H9 (cell line): Measurements from ENCODE around the gene BTBD18. TPM values are rescaled to one million over a fixed set of nuclear protein-coding genes. Genes with fewer than 3 reads are reported as not detected.
A peak's percentile ranks its signal among the peaks of the same experiment; 100 is the strongest.

ENCODE experiments used
- DNase-seq: peaks from one replicate; pipeline ENCODE4 v3.0.0-alpha.2; 2017
- H2AFZ ChIP-seq: one replicate; pipeline ENCODE4 v1.6.1; 2013; ENCODE audit warnings: mild to moderate bottlenecking, low read length, control low read depth, moderate library complexity
- H2AK5ac ChIP-seq: 2 replicates; pipeline ENCODE4 v1.6.1; 2013; ENCODE audit warnings: low read length, control low read depth, mixed read lengths; ENCODE audit not compliant: insufficient read length
- H2BK120ac ChIP-seq: one replicate; pipeline ENCODE4 v1.6.1; 2013; ENCODE audit warnings: low read depth, mild to moderate bottlenecking, low read length, control low read depth, inconsistent platforms; ENCODE audit not compliant: poor library complexity, severe bottlenecking
- H2BK12ac ChIP-seq: 2 replicates; pipeline ENCODE4 v1.6.1; 2013; ENCODE audit warnings: low read length, control low read depth, mixed read lengths, low read depth; ENCODE audit not compliant: insufficient read length
- H2BK15ac ChIP-seq: 2 replicates; pipeline ENCODE4 v1.6.1; 2013; ENCODE audit warnings: low read depth, low read length, control low read depth
- H2BK20ac ChIP-seq: one replicate; pipeline ENCODE4 v1.6.1; 2013; ENCODE audit warnings: low read depth, mild to moderate bottlenecking, low read length, control low read depth, inconsistent platforms; ENCODE audit not compliant: poor library complexity, severe bottlenecking
- H2BK5ac ChIP-seq: 2 replicates; pipeline ENCODE4 v1.6.1; 2013; ENCODE audit warnings: low read length, control low read depth, mixed read lengths; ENCODE audit not compliant: insufficient read length
- H3K14ac ChIP-seq: 2 replicates; pipeline ENCODE4 v1.6.1; 2013; ENCODE audit warnings: low read length, control low read depth; ENCODE audit not compliant: insufficient read depth
- H3K18ac ChIP-seq: 2 replicates; pipeline ENCODE4 v1.6.1; 2013; ENCODE audit warnings: low read depth, mild to moderate bottlenecking, mixed read lengths, low read length, control low read depth; ENCODE audit not compliant: insufficient read length
- H3K23ac ChIP-seq: 2 replicates; pipeline ENCODE4 v1.6.1; 2013; ENCODE audit warnings: low read length, control low read depth, mixed read lengths, low read depth; ENCODE audit not compliant: insufficient read length
- H3K23me2 ChIP-seq: 2 replicates; pipeline ENCODE4 v1.6.1; 2013; ENCODE audit warnings: low read depth, mild to moderate bottlenecking, mixed read lengths, low read length, control low read depth; ENCODE audit not compliant: insufficient read length, poor library complexity, severe bottlenecking
- H3K27ac ChIP-seq: 2 replicates; pipeline ENCODE4 v1.5.1; 2013; ENCODE audit warnings: low read length, control low read depth, mixed read lengths, low read depth; ENCODE audit not compliant: insufficient read length
- H3K27me3 ChIP-seq: 2 replicates; pipeline ENCODE4 v1.6.1; 2013; ENCODE audit warnings: low read length, control low read depth, inconsistent platforms; ENCODE audit not compliant: insufficient read depth
- H3K4ac ChIP-seq: 2 replicates; pipeline ENCODE4 v1.6.1; 2013; ENCODE audit warnings: low read depth, mild to moderate bottlenecking, control low read depth, inconsistent platforms, low read length, moderate library complexity
- H3K4me1 ChIP-seq: 2 replicates; pipeline ENCODE4 v1.6.1; 2013; ENCODE audit warnings: low read length, control low read depth, inconsistent platforms; ENCODE audit not compliant: insufficient read depth
- H3K4me2 ChIP-seq: 2 replicates; pipeline ENCODE4 v1.6.1; 2013; ENCODE audit warnings: low read length, control low read depth, mixed read lengths; ENCODE audit not compliant: insufficient read length, insufficient read depth
- H3K56ac ChIP-seq: 2 replicates; pipeline ENCODE4 v1.6.1; 2013; ENCODE audit warnings: low read depth, mild to moderate bottlenecking, mixed read lengths, low read length, control low read depth; ENCODE audit not compliant: insufficient read length
- H3K79me1 ChIP-seq: 2 replicates; pipeline ENCODE4 v1.6.1; 2013; ENCODE audit warnings: low read depth, mild to moderate bottlenecking, moderate library complexity, low read length, control low read depth, inconsistent platforms; ENCODE audit not compliant: insufficient read depth, poor library complexity, severe bottlenecking
- H3K79me2 ChIP-seq: 2 replicates; pipeline ENCODE4 v1.6.1; 2013; ENCODE audit warnings: low read length, control low read depth, inconsistent platforms; ENCODE audit not compliant: insufficient read depth
- H3K9ac ChIP-seq: 2 replicates; pipeline ENCODE4 v1.6.1; 2013; ENCODE audit warnings: low read length, control low read depth, mixed read lengths; ENCODE audit not compliant: insufficient read length; ENCODE audit errors: extremely low read depth
- H3K9me3 ChIP-seq: one replicate; pipeline ENCODE4 v1.6.1; 2013; ENCODE audit warnings: low read depth, low read length, inconsistent platforms; ENCODE audit not compliant: control insufficient read depth
- H3T11ph ChIP-seq: one replicate; pipeline ENCODE4 v1.6.1; 2013; ENCODE audit warnings: mild to moderate bottlenecking, low read length, control low read depth, inconsistent platforms
- H4K20me1 ChIP-seq: one replicate; pipeline ENCODE4 v1.6.1; 2013; ENCODE audit not compliant: control insufficient read depth, insufficient read length, insufficient read depth
- H4K5ac ChIP-seq: 2 replicates; pipeline ENCODE4 v1.6.1; 2013; ENCODE audit warnings: low read depth, mild to moderate bottlenecking, mixed read lengths, low read length, control low read depth; ENCODE audit not compliant: insufficient read length
- H4K8ac ChIP-seq: replicated peaks from 2 replicates; pipeline ENCODE4 v1.6.1; 2013; ENCODE audit warnings: low read length, control low read depth, mixed read lengths, low read depth; ENCODE audit not compliant: insufficient read length
- H4K91ac ChIP-seq: 2 replicates; pipeline ENCODE4 v1.6.1; 2013; ENCODE audit warnings: low read depth, mild to moderate bottlenecking, moderate library complexity, mixed read lengths, low read length, control low read depth; ENCODE audit not compliant: insufficient read length
- H3K27ac Mint-ChIP-seq, 3 experiments: 2 replicates in 2 of 3; 3 replicates in 1 of 3; pipeline ENCODE4 v1.8.0; 2020 to 2021; ENCODE audit warnings: mixed read lengths in 3 of 3, mild to moderate bottlenecking in 1 of 3, moderate library complexity in 1 of 3
- H3K27me3 Mint-ChIP-seq: 2 replicates; pipeline ENCODE4 v1.8.0; 2021; ENCODE audit warnings: low read depth, mild to moderate bottlenecking, moderate library complexity, mixed read lengths
- H3K36me3 Mint-ChIP-seq, 3 experiments: 2 replicates in 2 of 3; 3 replicates in 1 of 3; pipeline ENCODE4 v1.8.0; 2020 to 2021; ENCODE audit warnings: low read depth in 3 of 3, mixed read lengths in 3 of 3; ENCODE audit not compliant: insufficient read depth in 1 of 3
- H3K4me1 Mint-ChIP-seq, 2 experiments: 2 replicates each; pipeline ENCODE4 v1.8.0; 2020; ENCODE audit warnings: mixed read lengths in 2 of 2
- H3K4me3 Mint-ChIP-seq, 2 experiments: 2 replicates in 1 of 2; 3 replicates in 1 of 2; pipeline ENCODE4 v1.8.0; 2020 to 2021; ENCODE audit warnings: mild to moderate bottlenecking in 2 of 2, mixed read lengths in 2 of 2, moderate library complexity in 1 of 2
- H3K9me3 Mint-ChIP-seq, 2 experiments: 2 replicates in 1 of 2; 3 replicates in 1 of 2; pipeline ENCODE4 v1.8.0; 2020; ENCODE audit warnings: mild to moderate bottlenecking in 2 of 2, mixed read lengths in 2 of 2, moderate library complexity in 1 of 2
- CTCF ChIP-seq: fragments of 200-600 bp; sonication (generic); conservative IDR thresholded peaks from 3 replicates; pipeline ENCODE4 v1.8.0; 2021; ENCODE audit warnings: antibody characterized with exemption, mild to moderate bottlenecking
- WGBS: extraction: QIAGEN DNeasy Blood & Tissue Kit; methylation state at CpG from one replicate; pipeline ENCODE4 v1.1.7; 2013; ENCODE audit warnings: missing lambda C conversion rate, low lambda C conversion rate, mixed read lengths; ENCODE audit not compliant: insufficient read length; ENCODE audit errors: extremely low coverage; 5-methylcytosine and 5-hydroxymethylcytosine counted together
- total RNA-seq: library from RNA; stranded (reverse); gene quantifications from 2 replicates; pipeline ENCODE4 v1.2.1, GENCODE V29; 2021

The BTBD18 gene
- total RNA-seq, 1 experiment from 2014 or later = not detected

DNA sequence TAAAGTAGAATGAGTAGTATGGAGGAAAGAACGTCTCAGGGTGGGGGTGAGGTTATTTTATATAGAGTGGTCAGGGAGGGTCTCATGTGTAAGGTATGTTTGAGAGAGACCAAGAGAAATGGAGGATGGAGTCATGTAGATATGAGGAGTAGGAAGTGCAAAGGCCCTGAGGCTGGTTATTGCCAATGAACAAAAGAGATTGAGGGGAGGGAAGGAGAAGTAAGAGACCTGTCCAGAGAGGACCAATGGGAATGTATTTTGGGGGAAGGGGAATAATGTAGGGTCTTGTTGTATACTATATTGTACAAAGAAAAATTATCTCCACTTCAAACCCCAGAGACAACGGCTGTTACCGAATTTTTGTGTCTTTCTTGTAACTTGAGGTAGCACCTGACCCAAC lies 19.7 kb upstream of the BTBD18 start:
- no peaks in the 10 kb centered on the region for H3K27me3 Mint-ChIP-seq
- peaks cover 62% of the 10 kb centered on the region; the same call in 1 of the 2 replicates for H3K79me2 ChIP-seq
- H4K8ac ChIP-seq = no peak overlapping the region
- H3K27ac Mint-ChIP-seq = peak overlapping the region in 2 of 3 experiments; percentile 2 to 5; a peak in 2 of 7 replicates
- H3K18ac ChIP-seq = no peak overlapping the region
- H2BK12ac ChIP-seq = no peak overlapping the region
- H3K23ac ChIP-seq = no peak overlapping the region
- H3K4ac ChIP-seq = no peak overlapping the region
- peaks cover 10% of the 10 kb centered on the region for H3K79me1 ChIP-seq
- H3K56ac ChIP-seq = no peak overlapping the region
- peaks cover 43 to 45% of the 10 kb centered on the region in 2 experiments for H3K4me1 Mint-ChIP-seq
- peaks cover 8 to 28% (median 18%) of the 10 kb centered on the region in 3 experiments; a peak in 6 of 7 replicates for H3K36me3 Mint-ChIP-seq
- H2BK20ac ChIP-seq = no peak overlapping the region
- no peak overlapping the region for H3K14ac ChIP-seq
- H3K4me2 ChIP-seq = no peak overlapping the region
- no peaks in the 10 kb centered on the region for H3K9me3 Mint-ChIP-seq
- H2BK120ac ChIP-seq = no peak overlapping the region
- H3K9ac ChIP-seq = no peak overlapping the region
- H3T11ph ChIP-seq = no peak overlapping the region
- no peaks in the 10 kb centered on the region for H3K9me3 ChIP-seq
- H4K91ac ChIP-seq = no peak overlapping the region
- H2BK5ac ChIP-seq = no peak overlapping the region
- H3K23me2 ChIP-seq = no peaks in the 10 kb centered on the region
- H3K27ac ChIP-seq = no peak overlapping the region
- no peaks in the 10 kb centered on the region for H4K20me1 ChIP-seq
- 100% methylated on average over 1 of the region's 3 CpGs for WGBS
- H2AK5ac ChIP-seq = no peak overlapping the region
- H3K27me3 ChIP-seq = no peaks in the 10 kb centered on the region
- no peak for TF ChIP-seq CTCF
- DNase-seq = no peak
- no peak overlapping the region for H4K5ac ChIP-seq
- H3K4me3 Mint-ChIP-seq = no peak overlapping the region
- no peak overlapping the region for H2AFZ ChIP-seq
- peaks cover 13% of the 10 kb centered on the region; the same call in 1 of the 2 replicates for H3K4me1 ChIP-seq
- no peak overlapping the region for H2BK15ac ChIP-seq
